GM21717 (cell line): ENCODE measurements around the gene DIP2B.
"Not testable (repeated sequence)": the region's sequence is repeated elsewhere in the genome, so short reads cannot be mapped to it uniquely, and the experiment has no call there.

Source experiments
- ATAC-seq: cut with Tn5 transposase; IDR thresholded peaks from one replicate; pipeline ENCODE4 v1.9.1; 2021; ENCODE audit warnings: mild to moderate bottlenecking, moderate library complexity; ENCODE audit not compliant: unreplicated experiment

DIP2B gene

DNA sequence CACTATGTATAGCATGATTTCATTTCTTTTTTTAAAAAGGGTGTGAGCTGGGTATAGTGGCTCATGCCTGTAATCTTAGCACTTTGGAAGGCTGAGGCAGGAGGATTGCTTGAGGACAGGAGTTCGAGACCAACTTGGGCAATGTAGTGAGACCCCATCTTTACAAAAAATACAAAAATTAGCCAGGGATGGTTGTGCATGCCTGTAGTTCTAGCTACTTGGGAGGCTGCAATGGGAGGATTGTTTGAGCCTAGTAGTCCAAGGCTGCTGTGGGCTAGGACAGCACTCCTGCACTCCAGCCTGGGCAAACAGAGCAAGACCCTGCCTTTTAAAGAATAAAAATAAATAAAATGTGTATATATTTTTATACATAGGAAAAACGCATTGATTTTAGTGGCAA lies 43.0 kb downstream of the DIP2B start:
- ATAC-seq, result no peak

DNA sequence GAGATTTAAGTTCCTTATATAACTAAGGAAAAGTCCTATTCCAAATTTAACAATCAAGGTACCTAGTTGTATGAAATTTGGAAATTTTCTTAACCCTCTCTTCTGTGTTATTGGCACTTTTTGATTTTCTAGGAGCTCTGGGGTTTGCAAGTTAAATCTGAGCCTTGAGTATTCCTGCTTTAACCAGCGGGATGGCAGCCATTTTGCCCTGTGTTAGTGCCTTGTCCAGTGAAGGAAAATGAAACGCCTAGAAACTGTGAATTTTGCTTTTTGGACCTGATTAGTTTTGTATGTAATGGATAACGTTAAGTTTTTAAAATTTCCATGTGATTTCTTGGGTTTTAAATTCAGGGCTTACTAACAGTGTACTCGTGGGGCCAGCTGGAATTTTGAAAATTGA lies 45.1 kb downstream of the DIP2B start:
- ATAC-seq, result no peak

DNA sequence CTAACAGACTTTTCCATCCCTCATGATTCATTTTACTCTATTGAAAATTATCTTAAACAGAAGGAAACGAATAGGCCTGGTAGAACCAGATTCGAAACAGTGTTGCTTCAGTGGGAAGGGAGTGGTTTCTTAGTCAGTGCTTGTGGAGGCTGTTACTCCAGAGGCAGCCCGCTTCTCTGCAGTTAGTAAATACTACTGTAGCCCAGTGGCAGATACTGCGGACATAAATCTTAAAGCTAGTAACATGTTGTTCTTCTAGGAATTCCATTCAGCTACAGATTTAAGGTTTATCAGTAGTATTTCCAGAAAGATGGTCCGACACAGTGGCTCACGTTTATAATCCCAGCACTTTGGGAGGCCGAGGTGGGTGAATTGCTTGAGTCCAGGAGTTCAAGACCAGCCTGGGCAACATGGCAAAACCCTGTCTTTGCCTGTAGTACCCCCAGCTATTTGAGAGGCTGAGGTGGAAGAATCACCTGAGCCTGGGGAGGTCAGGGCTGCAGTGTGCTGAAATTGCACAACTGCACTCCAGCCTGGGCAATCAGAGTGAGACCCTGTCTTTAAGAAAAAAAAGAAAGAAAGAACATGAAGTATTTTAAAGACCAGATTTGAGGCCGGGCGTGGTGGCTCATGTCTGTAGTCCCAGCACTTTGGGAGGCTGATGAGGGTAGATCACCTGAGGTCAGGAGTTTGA lies 45.9 kb downstream of the DIP2B start:
- ATAC-seq, result no peak

DNA sequence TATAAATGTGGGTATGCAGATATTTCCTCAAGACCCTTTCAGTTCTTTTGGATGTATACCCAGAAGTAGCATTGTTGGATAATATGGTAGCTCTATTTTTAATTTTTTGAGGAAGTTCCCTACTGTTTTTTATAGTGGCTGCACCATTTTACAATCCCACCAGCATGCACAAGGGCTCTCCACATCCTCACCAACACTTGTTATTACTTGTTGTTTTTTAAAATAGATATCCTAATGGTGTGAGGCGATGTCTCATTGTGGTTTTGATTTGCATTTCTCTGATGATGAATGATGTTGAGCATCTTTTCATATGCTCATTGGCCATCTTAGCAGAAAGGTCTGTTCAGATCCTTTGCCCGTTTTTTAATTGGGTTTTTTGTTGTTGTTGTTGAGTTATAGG lies 47.1 kb downstream of the DIP2B start:
- no peak for ATAC-seq

DNA sequence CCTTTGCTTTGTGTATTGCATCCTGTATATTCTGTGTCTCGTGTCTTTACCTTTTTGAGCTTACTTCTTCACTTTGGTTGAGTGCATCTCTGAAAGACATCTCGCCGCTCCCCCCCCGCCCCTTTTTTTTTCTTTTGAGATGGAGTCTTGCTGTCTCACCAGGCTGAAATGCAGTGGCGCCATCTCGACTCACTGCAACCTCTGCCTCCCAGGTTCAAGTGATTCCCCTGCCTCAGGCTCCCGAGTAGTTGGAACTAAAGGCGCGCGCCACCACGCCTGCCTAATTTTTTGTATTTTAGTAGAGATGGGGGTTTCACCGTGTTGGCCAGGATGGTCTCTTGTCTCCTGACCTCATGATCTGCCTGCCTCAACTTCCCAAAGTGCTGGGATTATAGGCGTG lies 49.9 kb downstream of the DIP2B start:
- ATAC-seq, result no peak

DNA sequence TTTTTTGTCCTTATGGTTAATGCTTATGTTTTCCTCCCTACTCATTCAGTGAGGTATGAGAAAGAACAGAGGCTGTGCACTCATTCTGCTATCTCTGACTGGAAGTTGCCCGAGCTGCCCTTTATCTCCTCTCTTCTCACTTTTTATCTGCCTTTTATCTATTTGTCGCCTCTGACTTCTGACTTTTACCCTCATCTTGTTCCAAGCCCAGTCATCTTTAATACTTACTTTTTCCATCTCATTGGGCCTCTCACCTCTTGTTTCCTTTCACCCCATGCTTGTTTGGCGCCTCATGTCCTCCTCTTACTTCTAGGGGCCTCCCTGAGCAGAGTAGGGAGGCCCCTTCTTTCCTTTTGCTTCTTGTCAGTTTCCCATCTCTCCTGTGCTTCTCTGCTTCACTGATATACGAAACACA lies 50.7 kb downstream of the DIP2B start:
- no peak for ATAC-seq

DNA sequence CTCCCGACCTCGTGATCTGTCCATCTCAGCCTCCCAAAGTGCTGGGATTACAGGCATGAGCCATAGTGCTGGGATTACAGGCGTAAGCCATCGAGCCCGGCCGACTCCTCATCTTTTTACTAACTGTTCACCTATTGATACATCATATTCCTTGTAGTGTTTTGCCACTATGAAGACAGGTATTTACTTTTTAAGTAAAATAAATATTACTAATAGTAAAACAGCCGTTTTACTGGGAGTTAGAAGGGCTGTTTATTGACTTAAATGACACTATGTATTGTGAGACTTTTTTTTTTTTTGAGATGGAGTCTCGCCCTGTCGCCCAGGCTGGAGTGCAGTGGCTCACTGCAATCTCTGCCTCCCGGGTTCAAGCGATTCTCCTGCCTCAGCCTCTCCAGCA lies 51.5 kb downstream of the DIP2B start:
- ATAC-seq, result no peak

DNA sequence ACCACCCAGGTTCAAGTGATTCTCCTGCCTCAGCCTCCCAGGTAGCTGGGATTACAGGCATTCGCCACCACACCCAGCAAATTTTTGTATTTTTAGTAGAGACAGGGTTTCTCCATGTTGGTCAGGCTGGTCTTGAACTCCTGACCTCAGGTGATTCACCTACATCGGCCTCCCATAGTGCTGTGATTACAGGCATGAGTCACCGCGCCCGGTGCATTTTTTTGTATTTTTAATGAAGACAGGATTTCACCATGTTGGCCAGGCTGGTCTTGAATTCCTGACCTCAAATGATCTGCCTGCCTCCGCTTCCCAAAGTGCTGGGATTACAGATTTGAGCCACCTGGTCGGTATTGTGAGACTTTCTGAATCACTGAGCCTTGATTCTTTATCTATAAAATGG lies 52.0 kb downstream of the DIP2B start:
- not testable (repeated sequence) for ATAC-seq

DNA sequence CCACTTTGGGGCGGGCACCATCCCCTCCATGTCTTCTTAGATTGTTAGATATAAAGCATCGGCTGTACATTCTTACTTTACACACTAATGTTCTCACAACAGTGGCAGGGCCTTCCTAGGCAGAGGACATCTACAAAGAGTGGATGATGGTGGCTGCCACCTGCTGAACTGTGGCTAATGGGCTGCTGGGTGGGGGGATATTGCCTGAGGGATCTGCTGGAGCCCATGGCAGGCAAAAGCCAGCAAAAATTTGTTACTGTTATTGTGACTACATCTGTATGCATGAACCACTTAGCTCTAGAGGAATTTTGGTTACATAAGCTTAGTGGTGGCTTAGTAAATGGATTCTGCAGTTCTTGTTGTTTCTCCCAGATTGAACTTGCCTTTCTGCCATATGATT lies 52.6 kb downstream of the DIP2B start:
- ATAC-seq, result no peak

DNA sequence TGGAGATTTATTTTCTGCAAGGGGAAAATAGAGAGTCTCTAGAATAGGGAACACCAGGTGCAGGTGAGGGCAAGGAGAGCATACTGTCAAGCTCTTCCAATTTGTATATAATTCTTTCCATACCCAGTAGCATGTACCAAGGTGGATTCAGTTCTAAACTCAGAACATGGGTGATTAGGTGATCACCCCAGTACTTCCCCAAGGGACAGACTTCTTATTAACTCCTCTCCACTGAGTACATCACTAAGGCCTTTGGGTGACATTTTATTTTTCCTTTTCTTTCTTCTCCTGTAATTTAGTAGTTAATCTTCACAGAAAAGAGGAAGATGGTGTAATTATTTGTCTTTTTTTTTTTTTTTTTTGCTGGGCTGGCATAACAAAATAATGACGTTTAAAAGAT lies 54.2 kb downstream of the DIP2B start:
- no peak for ATAC-seq

DNA sequence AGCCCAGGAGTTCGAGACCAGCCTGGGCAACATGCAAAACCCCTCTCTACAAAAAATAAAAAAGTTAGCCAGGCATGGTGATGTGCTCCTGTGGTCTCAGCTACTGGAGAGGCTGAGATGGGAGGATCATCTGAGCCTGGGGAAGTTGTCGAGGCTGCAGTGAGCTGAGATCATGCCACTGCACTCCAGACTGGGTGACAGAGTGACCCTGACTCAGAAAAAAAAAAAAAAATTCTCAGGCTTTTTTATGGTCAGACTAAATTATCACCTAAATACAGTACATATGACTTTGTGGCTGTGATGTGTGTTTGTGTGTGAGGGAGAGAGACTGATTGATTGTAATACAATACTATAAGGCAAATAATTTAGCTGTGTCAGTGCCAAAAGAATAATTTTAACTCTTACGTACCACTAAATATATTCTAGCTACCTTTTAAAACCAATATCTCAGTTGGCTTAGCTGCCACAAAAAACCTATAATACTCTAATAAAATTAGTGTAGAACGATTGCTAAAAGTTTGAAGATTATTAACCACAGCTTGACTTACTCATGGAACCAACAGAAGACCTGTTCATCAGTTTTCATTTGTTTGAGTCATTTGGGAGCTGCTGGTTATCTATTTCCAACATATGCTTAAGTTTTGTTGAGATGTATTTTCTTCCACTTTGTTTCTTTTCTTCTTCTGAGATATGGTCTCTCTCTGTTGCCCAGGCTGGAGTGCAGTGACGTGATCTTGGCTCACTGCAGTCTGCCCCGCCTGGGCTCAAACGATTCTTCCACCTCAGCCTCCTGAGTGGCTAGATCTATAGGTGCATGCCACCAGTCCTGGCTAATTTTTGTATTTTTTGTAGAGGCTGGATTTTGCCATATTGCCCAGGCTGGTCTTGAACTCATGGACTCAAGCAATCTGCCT lies 58.0 kb downstream of the DIP2B start:
- ATAC-seq, result no peak

DNA sequence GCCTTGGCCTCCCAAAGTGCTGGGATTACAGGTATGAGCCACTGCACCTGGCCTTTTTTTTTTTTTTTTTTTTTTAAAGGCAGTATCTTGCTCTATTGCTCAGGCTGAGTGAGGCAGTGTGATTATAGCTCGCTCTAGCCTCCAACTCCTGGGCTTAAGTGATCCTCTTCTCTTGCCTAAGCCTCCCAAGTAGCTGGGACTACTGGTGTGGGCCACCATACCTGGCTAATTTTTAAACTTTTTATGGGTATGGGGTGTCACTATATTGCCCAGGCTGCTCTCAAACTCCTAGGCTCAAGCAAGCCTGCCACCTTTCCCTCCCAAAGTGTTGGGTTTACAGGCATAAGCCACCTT lies 58.6 kb downstream of the DIP2B start:
- ATAC-seq, result no peak

DNA sequence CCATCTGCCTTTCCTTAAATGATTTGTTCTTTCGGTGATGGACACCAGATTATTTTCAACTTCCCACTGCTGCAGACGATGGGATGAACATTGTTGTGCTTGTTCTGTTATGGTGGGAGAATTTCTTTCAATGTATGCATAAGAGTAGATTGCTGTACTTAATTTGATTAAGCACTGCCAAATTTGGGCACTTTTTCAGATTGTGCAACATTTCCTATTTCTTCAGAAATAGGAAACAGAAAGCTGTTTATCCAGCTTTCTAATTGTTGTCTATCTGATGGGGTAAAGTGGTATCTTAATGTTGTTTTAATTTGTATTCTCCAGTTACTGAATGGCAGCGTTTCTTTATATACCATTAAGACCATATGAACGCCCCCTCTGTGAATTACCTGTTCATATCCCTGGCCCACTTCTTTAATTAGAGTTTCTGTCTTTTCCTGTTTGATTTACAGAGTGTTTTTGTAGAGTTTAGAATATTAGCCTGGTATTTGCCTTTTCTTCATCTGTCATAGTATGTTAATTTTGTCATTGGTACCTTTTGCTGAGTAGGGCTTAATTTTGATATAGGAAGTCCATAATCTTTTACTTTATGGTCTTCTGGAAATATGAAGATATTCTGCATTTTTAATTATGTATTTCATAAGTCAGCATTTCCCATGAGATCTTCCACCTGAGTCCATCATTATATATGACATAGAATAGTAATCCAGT lies 59.6 kb downstream of the DIP2B start:
- ATAC-seq, result no peak

DNA sequence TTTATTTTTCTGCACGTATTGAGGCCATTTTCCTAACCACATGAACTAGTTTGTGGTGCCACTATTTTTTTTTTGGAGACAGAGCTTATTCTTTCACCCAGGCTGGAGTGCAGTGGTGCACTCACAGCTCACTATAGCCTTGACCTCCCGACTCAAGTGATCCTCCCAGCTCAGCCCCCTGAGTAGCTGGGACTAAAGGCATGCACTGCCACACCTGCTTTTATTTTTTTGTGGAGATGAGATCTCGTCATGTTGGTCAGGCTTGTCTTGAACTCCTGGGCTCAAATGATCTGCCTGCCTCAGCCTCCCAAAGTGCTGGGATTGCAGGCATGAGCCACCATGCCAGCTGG lies 60.1 kb downstream of the DIP2B start:
- ATAC-seq, result no peak

DNA sequence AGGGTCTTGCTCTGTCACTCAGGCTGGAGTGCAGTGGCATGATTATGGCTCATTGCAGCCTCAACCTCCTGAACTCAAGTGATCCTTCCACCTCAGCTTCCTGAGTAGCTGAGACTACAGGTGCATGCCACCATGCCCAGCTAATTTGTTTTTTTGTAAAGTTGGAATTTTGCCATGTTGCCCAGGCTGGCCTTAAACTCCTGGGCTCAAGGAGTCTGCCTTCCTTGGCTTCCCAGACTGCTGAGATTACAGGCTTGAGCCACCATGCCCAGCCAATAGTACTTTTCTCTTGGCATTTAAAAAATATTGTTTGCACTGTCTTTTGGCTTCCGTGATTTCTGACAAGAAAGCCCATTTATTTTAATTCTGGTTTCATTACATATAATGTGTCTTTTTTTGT lies 61.3 kb downstream of the DIP2B start:
- ATAC-seq, result no peak

DNA sequence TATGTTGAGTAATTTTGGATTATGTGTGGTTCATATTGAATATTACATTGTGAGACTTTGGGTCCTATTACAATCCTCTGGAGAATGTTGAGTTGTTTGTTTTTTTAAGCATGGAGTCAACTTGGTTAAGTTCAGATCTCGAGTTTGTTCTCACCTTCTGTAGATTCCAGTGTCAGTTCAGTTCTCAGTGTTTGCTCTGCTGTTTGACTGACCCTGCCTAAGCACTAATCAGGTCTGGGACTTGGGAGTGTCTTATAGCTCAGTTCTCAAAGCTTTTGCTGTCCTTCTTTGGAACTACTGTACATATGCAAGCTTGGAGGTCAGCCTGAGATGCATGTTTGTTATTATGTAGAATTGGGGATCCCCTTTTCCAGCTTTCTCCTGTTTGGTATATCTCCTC lies 63.1 kb downstream of the DIP2B start:
- no peak for ATAC-seq

DNA sequence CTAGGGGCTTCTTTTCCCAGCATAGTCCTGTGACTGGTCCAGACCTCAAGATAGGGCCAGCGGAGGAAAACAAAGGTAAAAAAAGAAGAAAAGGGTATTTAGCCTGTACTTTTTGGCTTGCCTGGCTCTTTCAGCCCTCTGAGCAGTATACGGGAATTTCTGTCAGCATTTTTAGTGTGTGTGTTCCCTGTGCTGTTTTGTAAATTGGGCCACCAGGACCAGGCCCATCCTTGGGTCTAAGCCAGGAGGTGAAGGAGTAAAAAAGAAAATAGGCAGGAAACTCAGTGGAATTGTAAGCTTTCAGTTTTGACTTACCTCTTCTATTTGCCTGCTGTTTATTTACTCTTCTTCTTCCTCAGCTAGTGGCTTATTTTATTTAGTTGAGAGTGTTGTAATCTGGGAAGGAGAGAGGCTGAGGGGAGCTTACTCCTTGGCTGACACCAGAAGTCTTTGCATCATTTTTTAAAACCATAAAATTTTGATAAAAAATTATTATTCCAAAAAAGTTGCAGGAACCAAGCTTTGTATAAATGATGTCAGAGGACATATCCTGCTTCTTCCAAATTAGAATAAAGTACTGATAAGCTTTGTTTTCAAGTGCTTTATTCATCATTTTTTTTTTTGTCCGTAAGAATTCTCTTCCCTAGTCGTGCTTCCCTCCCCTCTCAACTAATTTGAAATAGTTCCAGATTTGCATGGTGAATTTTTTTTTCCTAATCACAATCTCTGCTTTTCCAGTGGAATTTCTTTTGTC lies 63.7 kb downstream of the DIP2B start:
- ATAC-seq, result no peak

DNA sequence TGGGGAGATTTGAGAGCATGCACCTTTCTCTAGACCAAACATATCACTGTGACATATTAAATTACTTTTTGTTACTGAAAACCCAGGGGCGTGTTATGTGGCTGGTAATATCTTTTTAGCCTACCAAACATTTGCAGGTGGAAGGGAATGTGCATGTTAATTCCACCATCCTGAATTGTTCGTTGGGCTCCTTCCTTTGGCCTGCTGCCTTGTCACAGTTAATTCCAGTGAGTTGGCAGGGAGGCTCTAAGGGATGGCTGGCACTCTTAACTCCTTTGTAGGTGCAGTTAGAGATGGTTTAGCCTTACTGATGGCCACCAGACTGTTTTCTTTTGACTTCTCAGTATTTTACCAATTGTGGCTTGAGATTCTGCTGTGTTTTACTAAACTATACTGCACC lies 64.5 kb downstream of the DIP2B start:
- no peak for ATAC-seq

DNA sequence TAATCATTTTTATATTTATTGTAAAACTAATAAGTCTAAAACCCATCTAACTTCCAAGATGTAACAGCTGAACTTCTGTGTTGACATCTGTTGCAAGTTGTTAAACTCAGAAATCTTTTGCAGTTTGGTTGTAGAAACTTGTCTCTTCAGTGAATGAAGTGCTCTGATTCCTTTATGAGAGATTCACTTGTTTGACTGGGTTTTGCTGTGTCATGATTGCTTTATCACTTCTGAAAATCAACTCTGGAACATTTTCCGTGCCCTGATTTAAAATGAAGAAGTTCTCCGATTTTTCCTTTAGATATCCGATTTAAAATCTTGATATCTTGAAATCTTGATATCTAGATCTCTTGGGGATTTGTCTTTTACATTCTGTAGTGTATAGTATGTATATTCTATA lies 65.1 kb downstream of the DIP2B start:
- no peak for ATAC-seq

DNA sequence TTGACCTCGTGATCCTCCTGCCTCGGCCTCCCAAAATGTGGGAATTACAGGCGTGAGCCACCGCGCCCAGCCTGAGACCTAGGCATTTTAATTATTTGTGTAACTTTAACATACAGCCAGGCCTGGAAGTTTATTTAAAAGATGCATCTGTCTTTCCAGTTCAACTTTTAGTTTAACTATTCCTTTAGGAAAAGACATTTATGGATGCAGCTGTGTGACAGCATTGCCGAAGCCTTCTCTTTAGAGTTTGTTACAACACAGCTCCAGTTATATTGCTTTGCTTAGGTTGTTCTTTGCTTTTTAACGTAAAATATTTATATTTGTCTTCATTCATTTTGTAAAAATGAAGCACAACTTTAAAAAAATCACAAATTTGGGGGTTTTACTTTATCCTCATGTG lies 67.0 kb downstream of the DIP2B start:
- ATAC-seq, result no peak

DNA sequence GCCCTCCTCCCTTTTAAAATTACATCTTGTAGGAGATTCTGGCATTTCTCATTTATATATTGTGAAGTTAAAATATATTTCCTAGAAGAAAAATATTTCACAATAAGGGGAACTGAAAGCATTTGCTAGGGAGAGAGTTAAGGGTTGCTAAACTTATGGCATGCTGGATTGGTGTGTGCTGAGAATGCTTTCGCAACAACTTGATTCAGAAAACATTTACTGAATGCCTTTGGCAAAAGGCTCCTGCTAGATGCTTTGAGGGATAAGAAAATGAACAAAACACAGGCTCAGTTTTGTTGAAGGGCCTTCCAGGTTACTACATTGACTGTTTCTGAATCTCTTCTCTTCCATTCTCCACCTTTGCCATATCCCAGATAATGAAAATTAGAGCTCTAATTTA lies 67.5 kb downstream of the DIP2B start:
- ATAC-seq, result no peak
